ENCODE results near the gene HSD17B3.
"Not testable (repeated sequence)": the region's sequence is repeated elsewhere in the genome, so short reads cannot be mapped to it uniquely, and the experiment has no call there.

HSD17B3 gene

GRCh38 chr9:96302021-96302420, at the start of gene HSD17B3:
TSS of gene HSD17B3 (minus strand) at chr9:96302176. CDS start at chr9:96302104, 72 bp downstream.
- DNase-seq (ENCODE audit: low spot score) = no peak

GRCh38 chr9:96350866-96351265, 48.9 kb upstream of the HSD17B3 start:
- no peak for DNase-seq (ENCODE audit: low spot score)

- DNase-seq (ENCODE audit: low spot score) = no peak
Observed at GRCh38 chr9:96348261-96348660, 46.3 kb upstream of the HSD17B3 start.

- no peak for DNase-seq (ENCODE audit: low spot score)
Observed at GRCh38 chr9:96345551-96345950, 43.6 kb upstream of the HSD17B3 start.

- DNase-seq (ENCODE audit: low spot score) = no peak
Observed at GRCh38 chr9:96344458-96345180, 42.6 kb upstream of the HSD17B3 start.

GRCh38 chr9:96343515-96344360, 41.8 kb upstream of the HSD17B3 start:
- DNase-seq (ENCODE audit: low spot score) = no peak

- no peak for DNase-seq (ENCODE audit: low spot score)
Observed at GRCh38 chr9:96342571-96343245, 40.7 kb upstream of the HSD17B3 start.

- no peak for DNase-seq (ENCODE audit: low spot score)
Observed at GRCh38 chr9:96340707-96341106, 38.7 kb upstream of the HSD17B3 start.

GRCh38 chr9:96338299-96338698, 36.3 kb upstream of the HSD17B3 start:
- no peak for DNase-seq (ENCODE audit: low spot score)

GRCh38 chr9:96333958-96334357, 32.0 kb upstream of the HSD17B3 start:
- DNase-seq (ENCODE audit: low spot score) = no peak

GRCh38 chr9:96331236-96331947, 29.4 kb upstream of the HSD17B3 start:
- DNase-seq (ENCODE audit: low spot score) = no peak

- DNase-seq (ENCODE audit: low spot score) = peak; percentile 81
Observed at GRCh38 chr9:96327694-96328352, 25.8 kb upstream of the HSD17B3 start.

- no peak for DNase-seq (ENCODE audit: low spot score)
Observed at GRCh38 chr9:96323169-96323568, 21.2 kb upstream of the HSD17B3 start.

GRCh38 chr9:96322736-96323135, 20.8 kb upstream of the HSD17B3 start:
- not testable (repeated sequence) for DNase-seq (ENCODE audit: low spot score)

GRCh38 chr9:96322210-96322609, 20.2 kb upstream of the HSD17B3 start:
- not testable (repeated sequence) for DNase-seq (ENCODE audit: low spot score)

GRCh38 chr9:96321515-96321914, 19.5 kb upstream of the HSD17B3 start:
- DNase-seq (ENCODE audit: low spot score) = no peak

- no peak for DNase-seq (ENCODE audit: low spot score)
Observed at GRCh38 chr9:96320749-96321280, 18.8 kb upstream of the HSD17B3 start.

- no peak for DNase-seq (ENCODE audit: low spot score)
Observed at GRCh38 chr9:96318921-96319565, 17.1 kb upstream of the HSD17B3 start.

- DNase-seq (ENCODE audit: low spot score) = peak; percentile 49
Observed at GRCh38 chr9:96317335-96317980, 15.5 kb upstream of the HSD17B3 start.

GRCh38 chr9:96309850-96310249, 7.9 kb upstream of the HSD17B3 start:
- no peak for DNase-seq (ENCODE audit: low spot score)
